Common myeloid progenitor, CD34-positive (primary cell): Measurements from ENCODE around the gene TNNT1.
A peak's percentile ranks its signal among the peaks of the same experiment; 100 is the strongest.
"Not testable (repeated sequence)": the region's sequence is repeated elsewhere in the genome, so short reads cannot be mapped to it uniquely, and the experiment has no call there.

Experiments used
- CTCF ChIA-PET: fragments of 350-600 bp; sonication (Branson Sonifier 250); formaldehyde crosslinking; loops from one replicate; lab custom pipeline; 2021; ENCODE audit warnings: antibody characterized with exemption; lab: Charles Lee
- POLR2A ChIA-PET: fragments of 350-600 bp; sonication (Branson Sonifier 250); formaldehyde crosslinking; loops from one replicate; lab custom pipeline; 2021; ENCODE audit warnings: antibody characterized with exemption; lab: Charles Lee
- DNase-seq, 3 donors: peaks; one replicate each; pipeline versions ENCODE4 v3.0.0 to v3.0.0-alpha.2; 2013
- H3K27ac ChIP-seq, 2 experiments: 1 replicate in 1 of 2; 2 replicates in 1 of 2; pipeline ENCODE4 v1.7.0; 2013; ENCODE audit warnings: inconsistent platforms in 2 of 2, low read length in 2 of 2, mild to moderate bottlenecking in 2 of 2, low read depth in 1 of 2, moderate library complexity in 1 of 2; ENCODE audit not compliant: severe bottlenecking in 2 of 2, insufficient read depth in 1 of 2, poor library complexity in 1 of 2
- H3K27me3 ChIP-seq, 5 experiments: replicated peaks in 2 of 5; 1 replicate in 3 of 5; 2 replicates in 2 of 5; pipeline versions ENCODE4 v1.6.1 to v1.7.0; 2013; ENCODE audit warnings: low read length in 4 of 5, mild to moderate bottlenecking in 2 of 5, moderate library complexity in 2 of 5, inconsistent platforms in 1 of 5; ENCODE audit not compliant: insufficient read depth in 5 of 5, control insufficient read depth in 4 of 5
- H3K36me3 ChIP-seq, 4 experiments: 1 replicate in 2 of 4; 2 replicates in 2 of 4; pipeline versions ENCODE4 v1.6.1 to v1.7.0; 2013; ENCODE audit warnings: low read length in 3 of 4, control low read depth in 1 of 4, mild to moderate bottlenecking in 1 of 4; ENCODE audit not compliant: control insufficient read depth in 4 of 4, insufficient read depth in 4 of 4
- H3K4me1 ChIP-seq, 4 experiments: 1 replicate in 3 of 4; 2 replicates in 1 of 4; pipeline versions ENCODE4 v1.6.1 to v1.7.1; 2013; ENCODE audit warnings: low read length in 3 of 4, mild to moderate bottlenecking in 3 of 4, control low read depth in 1 of 4, inconsistent platforms in 1 of 4, moderate library complexity in 1 of 4; ENCODE audit not compliant: control insufficient read depth in 4 of 4, insufficient read depth in 4 of 4; ENCODE audit errors: control extremely low read depth in 1 of 4
- H3K4me3 ChIP-seq, 7 experiments: 1 replicate in 4 of 7; 2 replicates in 3 of 7; pipeline versions ENCODE4 v1.5.1 to v1.7.0; 2013; ENCODE audit warnings: mild to moderate bottlenecking in 7 of 7, low read length in 6 of 7, moderate library complexity in 6 of 7, inconsistent platforms in 2 of 7, low read depth in 2 of 7, control low read depth in 1 of 7; ENCODE audit not compliant: insufficient read depth in 4 of 7, control insufficient read depth in 1 of 7; ENCODE audit errors: extremely low read depth in 1 of 7
- H3K9me3 ChIP-seq, 5 experiments: 1 replicate in 4 of 5; 2 replicates in 1 of 5; pipeline versions ENCODE4 v1.6.1 to v1.7.1; 2013; ENCODE audit warnings: low read length in 4 of 5, mild to moderate bottlenecking in 2 of 5, inconsistent platforms in 1 of 5, low read depth in 1 of 5, moderate library complexity in 1 of 5; ENCODE audit not compliant: control insufficient read depth in 4 of 5, insufficient read depth in 2 of 5; ENCODE audit errors: control extremely low read depth in 1 of 5
- WGBS: methylation state at CpG from one replicate; pipeline ENCODE4 v1.1.5; 2013; ENCODE audit not compliant: insufficient coverage; 5-methylcytosine and 5-hydroxymethylcytosine counted together

The TNNT1 gene

GRCh38 chr19:55175117-55175867 lies 26.3 kb upstream of the TNNT1 start:
- POLR2A ChIA-PET, result interaction anchor here (0.5 kb wide), 1 partner anchor 10 kb away, joined by 4 read pairs; no protein-coding TSS in a partner anchor
- peaks cover 7 to 80% (median 34%) of the 10 kb centered on the region in 5 experiments for H3K27me3 ChIP-seq
- H3K9me3 ChIP-seq, result peaks cover 0 to 11% (median 0%) of the 10 kb centered on the region in 5 experiments

GRCh38 chr19:55174425-55175116 lies 25.6 kb upstream of the TNNT1 start:
- 54% methylated on average over 15 of the region's 21 CpGs for WGBS
- CTCF ChIA-PET, result interaction anchor here (2.5 to 7.6 kb wide), 2 partner anchors 9 to 15 kb away, joined by 9 to 31 read pairs; partner anchors contain the start of gene DNAAF3
- H3K27me3 ChIP-seq, result peaks cover 7 to 78% (median 34%) of the 10 kb centered on the region in 5 experiments
- peaks cover 0 to 35% (median 24%) of the 10 kb centered on the region in 4 experiments for H3K4me1 ChIP-seq
- peak overlapping the region in 3 of 7 experiments; percentile 61 to 73 (median 67) for H3K4me3 ChIP-seq
- no peak for DNase-seq
- no peak overlapping the region for H3K27ac ChIP-seq
- POLR2A ChIA-PET, result interaction anchor here (0.5 kb wide), 1 partner anchor 10 kb away, joined by 4 read pairs; no protein-coding TSS in a partner anchor
- peaks cover 0 to 11% (median 0%) of the 10 kb centered on the region in 5 experiments for H3K9me3 ChIP-seq
- no peaks in the 10 kb centered on the region for H3K36me3 ChIP-seq

More at GRCh38 chr19:55175117-55175867, 26.3 kb upstream of the TNNT1 start:
- Histone ChIP-seq H3K4me1 (peaks cover 0 to 41% (median 27%) of the 10 kb centered on the region in 4 experiments), H3K27ac (peak overlapping the region in 1 of 2 experiments; percentile 34), H3K36me3 (no peaks in the 10 kb centered on the region), H3K4me3 (no peak overlapping the region)
- no peak for DNase-seq
- CTCF ChIA-PET, result interaction anchor here (0.8 to 7.6 kb wide), 6 partner anchors 10 to 278 kb away, joined by 3 to 31 read pairs (median 4); partner anchors contain the start of gene DNAAF3
- 63% methylated on average over 33 of the region's 43 CpGs for WGBS

GRCh38 chr19:55173714-55174409 lies 24.9 kb upstream of the TNNT1 start:
- 1% methylated on average over 17 of the region's 37 CpGs for WGBS
- H3K27me3 ChIP-seq, result peaks cover 7 to 83% (median 34%) of the 10 kb centered on the region in 5 experiments
- peaks cover 0 to 11% (median 0%) of the 10 kb centered on the region in 5 experiments for H3K9me3 ChIP-seq
- DNase-seq, result peak in 1 of 3 donors; percentile 57
- POLR2A ChIA-PET, result no interaction called here
- H3K27ac ChIP-seq, result no peak overlapping the region
- H3K4me1 ChIP-seq, result peaks cover 0 to 28% (median 17%) of the 10 kb centered on the region in 4 experiments
- CTCF ChIA-PET, result interaction anchor here (2.5 to 7.6 kb wide), 2 partner anchors 8 to 14 kb away, joined by 9 to 31 read pairs; partner anchors contain the start of gene DNAAF3
- H3K4me3 ChIP-seq, result peak overlapping the region; percentile 0 to 73 (median 47)
- no peaks in the 10 kb centered on the region for H3K36me3 ChIP-seq

- Histone ChIP-seq H3K36me3 (no peaks in the 10 kb centered on the region), H3K27ac (no peak overlapping the region), H3K9me3 (peaks cover 0 to 11% (median 0%) of the 10 kb centered on the region in 5 experiments), H3K4me3 (peak overlapping the region; percentile 0 to 73 (median 47)), H3K27me3 (peaks cover 7 to 84% (median 34%) of the 10 kb centered on the region in 5 experiments), H3K4me1 (peaks cover 0 to 22% (median 13%) of the 10 kb centered on the region in 4 experiments)
- POLR2A ChIA-PET, result no interaction called here
- 2% methylated on average over 18 of the region's 32 CpGs for WGBS
- CTCF ChIA-PET, result interaction anchor here (2.5 kb wide), 1 partner anchor 14 kb away, joined by 9 read pairs; no protein-coding TSS in a partner anchor
- no peak for DNase-seq
Measured at GRCh38 chr19:55173186-55173713, 24.2 kb upstream of the TNNT1 start.

- Histone ChIP-seq H3K36me3 (no peaks in the 10 kb centered on the region), H3K27ac (no peak overlapping the region), H3K4me1 (peaks cover 0 to 17% (median 12%) of the 10 kb centered on the region in 4 experiments), H3K27me3 (peaks cover 7 to 80% (median 35%) of the 10 kb centered on the region in 5 experiments), H3K9me3 (peaks cover 0 to 11% (median 0%) of the 10 kb centered on the region in 5 experiments), H3K4me3 (no peak overlapping the region)
- CTCF ChIA-PET, result interaction anchor here (2.5 kb wide), 1 partner anchor 13 kb away, joined by 9 read pairs; no protein-coding TSS in a partner anchor
- WGBS, result 31% methylated on average over 5 of the region's 12 CpGs
- POLR2A ChIA-PET, result no interaction called here
- no peak for DNase-seq
Measured at GRCh38 chr19:55172741-55173140, 23.7 kb upstream of the TNNT1 start.

- CTCF ChIA-PET, DNase-seq, H3K36me3 ChIP-seq, H3K27ac ChIP-seq, POLR2A ChIA-PET, H3K4me3 ChIP-seq: not testable (repeated sequence)
- Histone ChIP-seq H3K4me1 (peaks cover 0 to 19% (median 12%) of the 10 kb centered on the region in 4 experiments), H3K27me3 (peaks cover 7 to 79% (median 36%) of the 10 kb centered on the region in 5 experiments), H3K9me3 (peaks cover 0 to 11% (median 0%) of the 10 kb centered on the region in 5 experiments)
- WGBS, result 78% methylated on average over 4 of the region's 9 CpGs
Measured at GRCh38 chr19:55172318-55172717, 23.3 kb upstream of the TNNT1 start.
